GM19351 (cell line): ENCODE results near the gene ARL14.
"Not testable (repeated sequence)": the region's sequence is repeated elsewhere in the genome, so short reads cannot be mapped to it uniquely, and the experiment has no call there.

Experiments
- ATAC-seq: cut with Tn5 transposase; IDR thresholded peaks from one replicate; pipeline ENCODE4 v1.9.1; 2021; ENCODE audit warnings: mild to moderate bottlenecking, moderate library complexity; ENCODE audit not compliant: unreplicated experiment

Gene ARL14

GRCh38 chr3:160675566-160676124 is 1.3 kb upstream of the ARL14 start:
- no peak for ATAC-seq

- no peak for ATAC-seq
Measured at GRCh38 chr3:160677459-160677881, 510 bp downstream of the ARL14 start.

- no peak for ATAC-seq
Measured at GRCh38 chr3:160678292-160678842, 1.4 kb downstream of the ARL14 start.

GRCh38 chr3:160684368-160684740 is 7.4 kb downstream of the ARL14 start:
- ATAC-seq = no peak

- no peak for ATAC-seq
Measured at GRCh38 chr3:160685144-160685766, 8.3 kb downstream of the ARL14 start.

- ATAC-seq = peak; percentile 70
Measured at GRCh38 chr3:160686955-160687535, 10.1 kb downstream of the ARL14 start.

- no peak for ATAC-seq
Measured at GRCh38 chr3:160691151-160691550, 14.2 kb downstream of the ARL14 start.

GRCh38 chr3:160691962-160692361 is 15.0 kb downstream of the ARL14 start:
- no peak for ATAC-seq

- no peak for ATAC-seq
Measured at GRCh38 chr3:160693191-160693590, 16.2 kb downstream of the ARL14 start.

GRCh38 chr3:160694345-160694744 is 17.4 kb downstream of the ARL14 start:
- no peak for ATAC-seq

- no peak for ATAC-seq
Measured at GRCh38 chr3:160695003-160695402, 18.0 kb downstream of the ARL14 start.

- ATAC-seq = no peak
Measured at GRCh38 chr3:160695915-160696327, 19.0 kb downstream of the ARL14 start.

- ATAC-seq = peak; percentile 88
Measured at GRCh38 chr3:160697637-160698380, 20.8 kb downstream of the ARL14 start.

GRCh38 chr3:160698599-160699195 is 21.7 kb downstream of the ARL14 start:
- ATAC-seq = no peak

GRCh38 chr3:160701490-160701889 is 24.5 kb downstream of the ARL14 start:
- no peak for ATAC-seq

GRCh38 chr3:160702290-160702689 is 25.3 kb downstream of the ARL14 start:
- ATAC-seq = no peak

- ATAC-seq = no peak
Measured at GRCh38 chr3:160703974-160704373, 27.0 kb downstream of the ARL14 start.

- peak; percentile 84 for ATAC-seq
Measured at GRCh38 chr3:160707187-160707794, 30.3 kb downstream of the ARL14 start.

- no peak for ATAC-seq
Measured at GRCh38 chr3:160709477-160710182, 32.7 kb downstream of the ARL14 start.

GRCh38 chr3:160713144-160713543 is 36.2 kb downstream of the ARL14 start:
- ATAC-seq = not testable (repeated sequence)
